Measurements from ENCODE around the gene DLGAP3.
"Not testable (repeated sequence)": the region's sequence is repeated elsewhere in the genome, so short reads cannot be mapped to it uniquely, and the experiment has no call there.

DNA sequence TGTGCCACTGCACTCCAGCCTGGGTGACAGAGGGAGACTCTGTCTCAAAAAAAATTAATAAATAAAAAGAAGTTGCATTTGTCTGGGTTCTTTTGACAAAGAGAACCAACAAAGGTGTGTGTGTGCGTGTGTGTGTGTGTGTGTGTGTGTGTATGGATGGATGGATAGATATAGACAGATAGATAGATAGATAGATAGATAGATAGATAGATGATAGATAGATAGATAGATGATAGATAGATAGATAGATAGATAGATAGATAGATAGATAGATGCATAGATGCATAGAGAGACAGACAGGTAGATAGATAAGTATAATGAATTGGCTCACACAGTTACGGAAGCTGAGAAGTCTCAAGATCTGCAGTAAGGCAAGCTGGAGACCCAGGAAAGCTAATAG lies 12.3 kb upstream of the DLGAP3 start:
- TF ChIP-seq, protein P1, sequence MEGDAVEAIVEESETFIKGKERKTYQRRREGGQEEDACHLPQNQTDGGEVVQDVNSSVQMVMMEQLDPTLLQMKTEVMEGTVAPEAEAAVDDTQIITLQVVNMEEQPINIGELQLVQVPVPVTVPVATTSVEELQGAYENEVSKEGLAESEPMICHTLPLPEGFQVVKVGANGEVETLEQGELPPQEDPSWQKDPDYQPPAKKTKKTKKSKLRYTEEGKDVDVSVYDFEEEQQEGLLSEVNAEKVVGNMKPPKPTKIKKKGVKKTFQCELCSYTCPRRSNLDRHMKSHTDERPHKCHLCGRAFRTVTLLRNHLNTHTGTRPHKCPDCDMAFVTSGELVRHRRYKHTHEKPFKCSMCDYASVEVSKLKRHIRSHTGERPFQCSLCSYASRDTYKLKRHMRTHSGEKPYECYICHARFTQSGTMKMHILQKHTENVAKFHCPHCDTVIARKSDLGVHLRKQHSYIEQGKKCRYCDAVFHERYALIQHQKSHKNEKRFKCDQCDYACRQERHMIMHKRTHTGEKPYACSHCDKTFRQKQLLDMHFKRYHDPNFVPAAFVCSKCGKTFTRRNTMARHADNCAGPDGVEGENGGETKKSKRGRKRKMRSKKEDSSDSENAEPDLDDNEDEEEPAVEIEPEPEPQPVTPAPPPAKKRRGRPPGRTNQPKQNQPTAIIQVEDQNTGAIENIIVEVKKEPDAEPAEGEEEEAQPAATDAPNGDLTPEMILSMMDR (conservative IDR thresholded peaks at IDR 0.05; ENCODE audit: low read depth, low read length): not testable (repeated sequence)
- TF ChIP-seq EZH2 (IDR thresholded peaks at IDR 0.05; ENCODE audit: borderline replicate concordance, low read depth, low read length, poor library complexity, severe bottlenecking): not testable (repeated sequence)
